Activated naive CD4-positive, alpha-beta T cell treated with anti-CD3 and anti-CD28 coated beads, Interleukin-2, amount 50 U/mL, for 24 hours (primary cell): ENCODE data around the gene THUMPD3.

Experiments
- H3K27ac Mint-ChIP-seq: one replicate; pipeline ENCODE4 v1.8.0; 2021; ENCODE audit warnings: mild to moderate bottlenecking, mixed read lengths
- H3K27me3 Mint-ChIP-seq: one replicate; pipeline ENCODE4 v1.8.0; 2021; ENCODE audit warnings: mixed read lengths
- H3K36me3 Mint-ChIP-seq: one replicate; pipeline ENCODE4 v1.8.0; 2021; ENCODE audit warnings: mixed read lengths
- H3K4me1 Mint-ChIP-seq: one replicate; pipeline ENCODE4 v1.8.0; 2021; ENCODE audit warnings: mixed read lengths
- H3K4me3 Mint-ChIP-seq: one replicate; pipeline ENCODE4 v1.8.0; 2021; ENCODE audit warnings: mild to moderate bottlenecking, mixed read lengths
- H3K9me3 Mint-ChIP-seq: one replicate; pipeline ENCODE4 v1.8.0; 2021; ENCODE audit warnings: mixed read lengths

Gene THUMPD3

DNA sequence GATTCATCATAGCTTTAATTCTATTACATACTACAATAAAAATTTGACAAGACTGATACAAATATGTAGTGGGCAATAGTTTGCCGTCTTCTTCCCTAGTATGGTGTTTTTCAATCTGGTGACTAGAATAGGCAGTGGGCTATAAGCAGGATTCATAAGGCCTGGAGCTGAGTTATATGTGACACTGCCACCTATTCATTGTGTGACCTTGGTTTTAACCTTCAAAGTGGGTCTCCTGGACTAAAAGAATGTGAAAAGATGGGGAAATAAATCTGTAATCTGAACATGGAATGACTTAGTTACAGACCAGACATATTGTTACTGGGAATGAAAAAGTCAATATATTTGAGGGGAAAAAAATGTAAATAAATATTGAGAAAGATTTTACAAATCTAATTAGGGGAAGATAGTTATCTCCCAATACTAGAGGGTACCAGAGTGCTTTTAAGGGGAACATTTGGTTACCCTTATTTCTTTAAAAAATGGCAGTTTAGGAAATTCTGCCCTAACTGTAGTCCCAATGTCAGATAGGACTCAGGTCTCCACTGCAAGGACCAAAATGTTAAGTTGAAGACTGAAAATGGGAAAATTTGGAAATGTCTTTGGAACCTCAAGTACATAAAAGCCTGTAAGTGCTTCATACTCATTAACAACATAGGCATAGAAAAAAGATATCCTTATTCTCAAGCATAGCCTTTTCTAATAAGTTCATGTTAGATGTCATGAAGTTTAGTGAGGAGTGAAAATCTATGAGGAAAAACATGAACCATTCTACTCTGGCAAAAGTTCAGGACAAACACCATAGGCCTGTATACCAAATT lies 23.9 kb downstream of the THUMPD3 start:
- H3K4me1 Mint-ChIP-seq, result peaks cover 50% of the 10 kb centered on the region
- H3K36me3 Mint-ChIP-seq, result peaks cover 22% of the 10 kb centered on the region
- H3K4me3 Mint-ChIP-seq, result peak overlapping the region; percentile 39
- peak overlapping the region; percentile 60 for H3K27ac Mint-ChIP-seq
- no peaks in the 10 kb centered on the region for H3K27me3 Mint-ChIP-seq
- no peaks in the 10 kb centered on the region for H3K9me3 Mint-ChIP-seq

DNA sequence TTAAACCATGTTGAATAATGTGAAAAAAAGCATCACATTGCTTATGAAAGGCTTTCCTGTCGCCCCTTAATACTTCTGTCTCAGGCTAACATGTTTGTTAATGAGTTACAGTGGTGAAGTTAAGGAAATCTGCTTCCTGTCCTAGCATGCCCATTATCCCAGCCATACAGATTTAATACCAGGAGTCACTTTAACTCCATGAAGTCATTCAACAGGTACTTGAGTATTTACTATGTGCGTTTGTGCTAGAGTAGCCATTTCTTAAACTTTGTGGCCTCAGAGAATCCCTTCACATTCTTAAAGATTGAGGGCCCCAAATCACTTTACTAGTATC lies 24.4 kb downstream of the THUMPD3 start:
- H3K36me3 Mint-ChIP-seq, result peaks cover 26% of the 10 kb centered on the region

DNA sequence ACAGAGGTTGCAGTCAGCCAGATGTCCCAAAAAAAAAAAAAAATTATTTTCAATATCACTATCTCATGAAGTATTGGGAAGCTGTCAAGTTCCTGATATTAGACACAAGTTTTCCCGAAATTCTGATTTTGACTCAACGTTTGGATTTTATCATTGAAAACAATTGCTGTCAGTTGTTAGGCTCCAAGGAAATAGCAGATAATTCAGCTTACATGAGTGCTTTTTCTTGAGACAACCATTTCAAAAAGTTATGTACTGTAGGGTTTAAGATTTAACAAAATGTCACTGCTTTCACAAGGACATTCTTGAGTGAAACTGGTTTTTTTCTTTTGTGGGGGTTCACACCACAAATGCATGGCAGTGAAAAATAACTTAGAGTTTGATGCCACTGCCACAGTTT lies 25.3 kb downstream of the THUMPD3 start:
- peaks cover 58% of the 10 kb centered on the region for H3K4me1 Mint-ChIP-seq
- no peaks in the 10 kb centered on the region for H3K9me3 Mint-ChIP-seq
- peaks cover 23% of the 10 kb centered on the region for H3K36me3 Mint-ChIP-seq
- H3K4me3 Mint-ChIP-seq, result no peak overlapping the region
- H3K27ac Mint-ChIP-seq, result no peak overlapping the region
- no peaks in the 10 kb centered on the region for H3K27me3 Mint-ChIP-seq

More for the DNA sequence above, 24.4 kb downstream of the THUMPD3 start:
- Mint-ChIP-seq H3K4me3 (no peak overlapping the region), H3K4me1 (peaks cover 53% of the 10 kb centered on the region), H3K27ac (no peak overlapping the region), H3K27me3 (no peaks in the 10 kb centered on the region), H3K9me3 (no peaks in the 10 kb centered on the region)

DNA sequence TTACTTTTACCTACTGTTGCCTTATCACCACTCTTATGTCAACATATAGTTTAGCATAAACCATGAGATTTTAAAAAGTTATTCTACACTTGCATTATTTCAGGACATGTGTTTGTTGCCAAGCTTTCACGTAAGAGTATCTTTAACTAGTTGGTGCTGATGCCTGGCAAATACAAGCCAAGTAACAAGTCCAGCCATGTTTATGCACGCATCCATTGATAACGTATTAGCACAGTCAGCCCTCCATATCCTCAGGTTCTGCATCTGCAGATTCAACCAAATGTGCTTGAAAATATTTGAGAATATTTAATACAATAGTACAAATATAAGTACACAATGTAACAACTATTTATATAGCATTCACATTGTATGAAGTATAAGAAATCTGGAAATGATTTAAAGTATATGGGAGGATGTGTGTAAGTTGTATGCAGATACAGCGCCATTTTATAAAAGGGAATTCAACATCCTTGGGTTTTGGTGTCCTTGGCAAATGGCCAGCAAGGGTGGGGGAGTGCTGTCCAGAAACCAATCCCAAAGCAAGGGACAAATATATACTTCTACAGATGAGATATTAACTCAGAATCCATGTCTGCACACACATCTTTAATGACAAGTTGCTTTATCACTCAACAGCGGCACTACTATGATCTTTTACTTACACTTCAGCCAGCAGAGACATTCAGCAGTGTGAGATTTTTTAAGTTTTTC lies 25.9 kb downstream of the THUMPD3 start:
- peaks cover 23% of the 10 kb centered on the region for H3K36me3 Mint-ChIP-seq
- H3K27ac Mint-ChIP-seq, result peak overlapping the region; percentile 35
- no peaks in the 10 kb centered on the region for H3K9me3 Mint-ChIP-seq
- H3K27me3 Mint-ChIP-seq, result no peaks in the 10 kb centered on the region
- H3K4me3 Mint-ChIP-seq, result peak overlapping the region; percentile 3
- peaks cover 63% of the 10 kb centered on the region for H3K4me1 Mint-ChIP-seq

DNA sequence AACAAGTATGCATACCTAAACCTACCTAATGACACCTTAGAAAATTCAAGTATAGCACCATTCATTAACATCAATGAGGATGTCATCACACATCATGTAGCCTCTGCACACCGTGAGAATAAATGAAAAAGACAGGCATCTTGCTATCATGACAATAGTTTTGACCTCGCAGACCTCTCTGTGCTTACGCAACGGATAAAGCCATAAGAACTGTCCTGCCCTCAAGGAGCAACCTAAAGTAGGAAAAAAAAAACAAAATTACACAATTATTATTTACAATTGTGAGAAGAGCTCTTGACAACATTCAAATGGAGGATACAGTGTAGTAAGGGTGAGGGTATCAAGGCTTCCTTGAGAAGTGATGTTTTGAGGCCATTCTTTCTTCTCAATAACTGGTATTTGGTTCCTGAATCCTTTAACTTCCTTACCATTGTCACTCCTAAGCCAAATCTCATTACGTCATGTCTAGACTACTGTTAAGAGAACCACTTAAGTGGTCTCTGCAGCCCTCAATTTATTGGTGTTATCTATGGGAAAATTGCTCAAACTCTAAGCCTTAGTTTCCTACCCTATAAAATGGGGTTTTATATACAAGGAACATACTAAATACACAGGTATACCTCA lies 27.5 kb downstream of the THUMPD3 start:
- Mint-ChIP-seq H3K27ac (no peak overlapping the region), H3K4me3 (no peak overlapping the region)

DNA sequence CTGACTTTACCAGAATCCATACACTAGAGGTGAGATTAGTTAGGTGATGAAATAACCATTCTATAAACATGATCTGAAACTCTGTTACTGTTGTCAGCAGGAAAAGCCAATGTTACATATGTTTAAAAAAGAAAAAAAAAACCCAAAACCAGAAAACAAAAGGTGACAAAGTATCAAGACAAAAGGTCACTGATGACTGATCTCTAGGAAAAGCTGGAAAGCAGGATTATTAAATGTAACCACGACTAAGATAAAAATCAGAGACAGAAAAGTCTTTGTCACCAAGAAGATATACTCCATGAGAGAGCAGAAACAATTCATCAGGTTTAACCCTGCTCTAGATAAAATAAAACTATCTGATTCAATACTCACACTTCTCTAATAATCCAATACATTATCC lies 29.2 kb downstream of the THUMPD3 start:
- Mint-ChIP-seq H3K27me3 (no peaks in the 10 kb centered on the region), H3K27ac (peak overlapping the region; percentile 65), H3K4me3 (peak overlapping the region; percentile 23), H3K9me3 (no peaks in the 10 kb centered on the region), H3K4me1 (peaks cover 70% of the 10 kb centered on the region), H3K36me3 (peaks cover 22% of the 10 kb centered on the region)

More for the DNA sequence above, 27.5 kb downstream of the THUMPD3 start:
- H3K9me3 Mint-ChIP-seq, result no peaks in the 10 kb centered on the region
- peaks cover 24% of the 10 kb centered on the region for H3K36me3 Mint-ChIP-seq
- H3K27me3 Mint-ChIP-seq, result no peaks in the 10 kb centered on the region
- H3K4me1 Mint-ChIP-seq, result peaks cover 76% of the 10 kb centered on the region

DNA sequence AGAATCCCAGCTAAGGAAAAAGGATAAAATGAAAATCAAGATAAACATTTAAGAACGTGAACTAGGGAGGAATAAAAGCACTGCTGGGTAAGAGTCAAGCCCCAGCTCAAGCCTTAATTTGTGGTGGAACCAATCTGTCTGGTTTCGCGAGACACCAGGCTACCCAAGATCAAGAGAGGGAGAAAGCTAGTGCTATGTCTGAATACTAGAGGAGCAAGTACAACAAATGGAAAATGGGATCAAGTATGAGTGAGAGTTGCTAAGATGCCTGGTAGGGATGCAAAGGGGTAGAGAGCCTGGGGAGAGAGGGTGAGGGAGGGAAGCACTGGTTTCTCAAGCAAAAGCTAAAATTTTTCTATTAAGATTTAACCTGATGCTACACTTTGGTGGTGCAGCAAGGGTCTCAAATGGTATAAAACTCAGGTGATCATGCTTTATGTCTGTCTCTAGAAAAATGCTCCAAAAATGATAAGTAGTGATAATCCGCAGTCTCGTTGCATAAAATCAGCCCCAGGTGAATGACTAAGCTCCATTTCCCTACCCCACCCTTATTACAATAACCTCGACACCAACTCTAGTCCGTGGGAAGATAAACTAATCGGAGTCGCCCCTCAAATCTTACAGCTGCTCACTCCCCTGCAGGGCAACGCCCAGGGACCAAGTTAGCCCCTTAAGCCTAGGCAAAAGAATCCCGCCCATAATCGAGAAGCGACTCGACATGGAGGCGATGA lies 32.9 kb downstream of the THUMPD3 start:
- Mint-ChIP-seq H3K27me3 (no peaks in the 10 kb centered on the region), H3K4me3 (peak overlapping the region; percentile 97), H3K27ac (peak overlapping the region; percentile 97), H3K36me3 (peaks cover 15% of the 10 kb centered on the region), H3K4me1 (peaks cover 72% of the 10 kb centered on the region), H3K9me3 (no peaks in the 10 kb centered on the region)

DNA sequence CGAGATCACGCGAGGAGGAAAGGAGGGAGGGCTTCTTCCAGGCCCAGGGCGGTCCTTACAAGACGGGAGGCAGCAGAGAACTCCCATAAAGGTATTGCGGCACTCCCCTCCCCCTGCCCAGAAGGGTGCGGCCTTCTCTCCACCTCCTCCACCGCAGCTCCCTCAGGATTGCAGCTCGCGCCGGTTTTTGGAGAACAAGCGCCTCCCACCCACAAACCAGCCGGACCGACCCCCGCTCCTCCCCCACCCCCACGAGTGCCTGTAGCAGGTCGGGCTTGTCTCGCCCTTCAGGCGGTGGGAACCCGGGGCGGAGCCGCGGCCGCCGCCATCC lies 33.4 kb downstream of the THUMPD3 start:
- H3K4me3 Mint-ChIP-seq, result peak overlapping the region; percentile 97
- no peaks in the 10 kb centered on the region for H3K9me3 Mint-ChIP-seq
- peaks cover 72% of the 10 kb centered on the region for H3K4me1 Mint-ChIP-seq
- peaks cover 15% of the 10 kb centered on the region for H3K36me3 Mint-ChIP-seq
- no peaks in the 10 kb centered on the region for H3K27me3 Mint-ChIP-seq
- H3K27ac Mint-ChIP-seq, result peak overlapping the region; percentile 97

DNA sequence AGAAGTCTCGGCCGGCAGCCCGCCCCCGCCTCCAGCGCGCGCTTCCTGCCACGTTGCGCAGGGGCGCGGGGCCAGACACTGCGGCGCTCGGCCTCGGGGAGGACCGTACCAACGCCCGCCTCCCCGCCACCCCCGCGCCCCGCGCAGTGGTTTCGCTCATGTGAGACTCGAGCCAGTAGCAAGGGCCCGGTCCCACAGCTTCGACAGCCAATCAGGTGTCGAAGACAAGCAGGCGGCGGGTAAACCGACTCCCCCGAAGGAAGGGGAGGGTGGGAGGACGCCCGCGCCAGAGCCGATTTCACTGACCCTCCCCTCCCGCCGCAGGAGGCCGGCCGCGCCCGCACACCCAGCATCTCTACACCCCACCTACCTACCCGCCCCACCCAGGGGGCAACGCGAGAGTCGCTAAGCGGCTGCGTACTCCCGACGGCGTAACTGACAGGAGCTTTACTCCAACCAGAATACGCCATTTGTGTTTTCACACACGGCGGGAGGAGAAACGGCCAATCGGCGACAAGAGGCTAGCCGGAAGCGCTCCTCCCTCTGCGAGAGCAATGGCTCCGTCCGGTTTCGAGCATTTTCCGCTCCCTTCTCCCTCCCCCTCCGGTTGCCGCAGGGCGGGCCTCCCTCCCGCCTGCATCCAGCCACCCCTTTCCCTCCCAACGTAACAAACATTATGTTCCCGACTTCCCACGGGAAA lies 33.9 kb downstream of the THUMPD3 start:
- H3K4me3 Mint-ChIP-seq, result peak overlapping the region; percentile 97
- H3K27ac Mint-ChIP-seq, result peak overlapping the region; percentile 98
- no peaks in the 10 kb centered on the region for H3K9me3 Mint-ChIP-seq
- peaks cover 72% of the 10 kb centered on the region for H3K4me1 Mint-ChIP-seq
- peaks cover 11% of the 10 kb centered on the region for H3K36me3 Mint-ChIP-seq
- H3K27me3 Mint-ChIP-seq, result no peaks in the 10 kb centered on the region

DNA sequence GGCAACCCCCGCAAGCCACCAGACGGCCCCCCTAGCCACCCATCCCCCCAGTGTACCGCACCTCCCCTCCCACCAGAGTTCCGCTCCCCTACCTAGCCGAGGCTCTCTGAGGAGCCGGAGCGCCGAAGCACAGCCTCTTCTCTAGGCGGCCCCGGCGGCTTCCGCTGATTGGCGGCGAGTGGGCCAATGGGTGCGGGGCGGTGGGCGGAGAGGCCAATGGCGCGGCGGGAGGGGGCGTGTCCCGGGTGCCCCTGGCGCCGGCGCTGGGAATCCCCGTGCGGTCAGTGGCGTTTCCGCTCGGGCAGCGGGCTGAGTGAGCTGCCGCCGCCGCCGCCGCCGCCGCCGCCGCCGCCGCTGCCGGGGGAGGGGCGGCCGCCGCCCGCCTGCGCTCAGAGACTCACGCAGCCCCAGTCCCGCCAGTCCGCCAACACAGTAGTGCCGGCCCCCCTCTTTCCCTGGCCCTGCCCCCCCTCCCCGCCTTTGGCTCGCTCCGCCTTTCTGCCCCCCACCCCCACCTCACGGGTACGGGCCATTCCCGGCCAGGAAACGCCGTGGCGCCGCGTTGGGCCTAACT lies 34.6 kb downstream of the THUMPD3 start, which contains the start of gene SETD5:
Gene SETD5 (plus strand): TSS at position 284 of the 574 bp plus-strand sequence. CDS start 31,324 bp downstream, outside the sequence.
- H3K27me3 Mint-ChIP-seq, result no peaks in the 10 kb centered on the region
- peaks cover 72% of the 10 kb centered on the region for H3K4me1 Mint-ChIP-seq
- H3K4me3 Mint-ChIP-seq, result peak within 1 kb of the TSS; percentile 97
- no peaks in the 10 kb centered on the region for H3K9me3 Mint-ChIP-seq
- H3K27ac Mint-ChIP-seq, result peak within 1 kb of the TSS; percentile 99
- peaks cover 8% of the 10 kb centered on the region for H3K36me3 Mint-ChIP-seq

DNA sequence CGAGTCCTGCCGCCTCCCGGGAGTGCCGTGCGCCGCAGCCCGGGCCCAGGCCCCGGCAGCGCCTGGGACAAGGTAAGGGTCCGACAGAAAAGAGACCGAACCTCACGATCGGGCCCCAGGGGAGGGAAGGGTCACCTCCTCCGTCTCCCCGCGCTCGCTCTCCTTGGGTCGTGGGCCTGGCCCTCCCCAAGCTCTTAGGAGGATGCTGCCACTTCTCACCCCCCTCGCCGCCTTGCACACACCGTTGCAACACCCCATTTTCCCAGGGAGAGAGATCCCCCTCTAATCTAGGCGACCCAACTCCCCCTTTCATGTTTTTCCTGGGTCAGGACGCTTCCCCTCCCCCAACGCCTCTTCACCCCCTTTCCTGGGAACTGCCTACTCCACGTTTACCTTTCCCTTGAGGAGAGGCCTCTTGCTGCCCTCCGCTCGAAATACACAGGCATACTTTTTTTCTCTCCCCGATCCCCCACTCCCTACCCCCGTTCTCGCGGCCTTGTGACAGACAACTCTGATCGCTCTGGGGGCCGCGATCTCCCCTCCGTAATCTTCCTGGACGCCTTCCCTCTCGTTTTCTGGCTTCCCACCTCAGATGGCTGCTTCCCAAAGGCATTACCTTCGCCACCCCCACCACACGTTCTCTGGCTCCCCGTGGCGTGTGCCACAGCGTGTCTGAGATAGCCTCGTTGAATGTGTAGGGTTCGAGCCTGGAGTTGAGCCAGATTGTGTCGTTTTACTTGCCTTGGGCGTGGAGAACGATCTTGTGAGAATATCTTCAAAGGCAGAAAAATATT lies 35.2 kb downstream of the THUMPD3 start:
- Mint-ChIP-seq H3K27me3 (no peaks in the 10 kb centered on the region), H3K4me1 (peaks cover 73% of the 10 kb centered on the region)

DNA sequence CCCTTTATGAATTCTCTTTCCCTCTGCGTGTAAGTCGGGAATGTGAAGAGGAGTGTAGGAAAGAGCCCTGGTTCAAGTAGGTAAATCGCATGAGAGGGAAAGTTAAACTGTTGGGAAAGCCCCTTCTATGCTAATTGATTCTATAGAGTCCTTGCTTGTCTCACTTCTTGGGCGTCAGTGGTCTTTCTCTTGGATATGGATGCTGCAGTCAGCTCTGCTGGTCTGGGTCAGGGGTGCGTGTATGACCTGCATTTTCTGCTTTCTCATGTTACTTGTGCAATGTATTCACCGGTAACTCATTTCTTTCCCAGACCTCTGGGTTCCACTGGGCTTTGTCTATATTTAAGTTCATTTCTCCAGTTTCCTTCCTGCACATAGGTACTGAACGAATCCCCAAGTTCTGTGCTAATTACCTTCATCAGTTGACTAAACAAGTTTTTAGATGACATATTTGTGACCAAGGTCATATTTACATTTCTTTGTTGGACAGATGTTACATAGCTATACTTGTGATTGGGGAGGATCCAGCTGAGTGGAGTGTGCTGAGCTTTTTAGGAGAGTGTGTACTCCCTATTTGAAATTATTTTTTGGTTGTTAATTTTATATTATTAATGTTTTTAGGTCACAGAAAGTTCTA lies 36.0 kb downstream of the THUMPD3 start:
- Mint-ChIP-seq H3K4me3 (peak overlapping the region; percentile 94), H3K9me3 (no peaks in the 10 kb centered on the region), H3K36me3 (peaks cover 8% of the 10 kb centered on the region), H3K27me3 (no peaks in the 10 kb centered on the region), H3K4me1 (peaks cover 73% of the 10 kb centered on the region), H3K27ac (peak overlapping the region; percentile 99)

More for the DNA sequence above, 35.2 kb downstream of the THUMPD3 start:
- peak overlapping the region; percentile 94 for H3K4me3 Mint-ChIP-seq
- H3K36me3 Mint-ChIP-seq, result peaks cover 8% of the 10 kb centered on the region
- H3K27ac Mint-ChIP-seq, result peak overlapping the region; percentile 99
- no peaks in the 10 kb centered on the region for H3K9me3 Mint-ChIP-seq

DNA sequence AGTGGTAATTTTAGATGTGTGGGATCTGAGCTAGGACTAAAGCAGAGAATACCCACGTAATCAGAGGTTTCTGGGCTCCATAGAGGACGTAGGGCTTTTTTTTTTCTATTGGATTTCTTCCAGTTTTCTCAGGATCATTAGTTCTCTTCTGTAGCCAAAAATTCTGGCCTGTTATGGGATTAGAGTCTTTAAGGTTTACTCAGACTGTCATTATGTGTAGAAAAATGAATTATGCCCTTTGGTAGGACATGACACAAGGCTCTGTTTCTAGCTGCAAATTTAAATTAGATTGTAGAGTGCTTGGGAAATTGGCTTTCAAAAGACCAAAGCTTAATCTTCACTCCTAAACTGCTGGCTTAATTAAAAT lies 36.5 kb downstream of the THUMPD3 start:
- Mint-ChIP-seq H3K4me3 (peak overlapping the region; percentile 94), H3K4me1 (peaks cover 72% of the 10 kb centered on the region), H3K27me3 (no peaks in the 10 kb centered on the region), H3K9me3 (no peaks in the 10 kb centered on the region), H3K27ac (peak overlapping the region; percentile 48), H3K36me3 (peaks cover 8% of the 10 kb centered on the region)

DNA sequence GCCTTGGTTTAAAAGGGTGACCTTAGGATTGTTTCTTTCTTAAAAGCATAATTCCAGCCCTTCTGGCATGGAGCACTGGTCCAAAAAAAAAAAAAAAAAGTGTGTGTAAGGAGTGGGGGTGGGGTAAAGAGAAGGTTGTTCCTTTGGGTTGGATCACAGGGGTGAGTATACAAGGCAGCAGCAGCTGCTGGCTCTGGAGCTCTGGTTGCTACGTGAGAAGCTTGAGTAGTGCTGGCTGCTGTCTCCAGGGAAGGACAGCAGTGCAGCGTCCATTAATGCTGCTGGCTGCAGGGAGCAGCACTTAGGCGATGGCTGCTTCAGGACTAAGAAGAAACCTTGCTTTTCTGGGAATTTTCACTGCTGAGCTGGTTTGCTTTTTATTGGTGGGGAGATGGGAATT lies 36.9 kb downstream of the THUMPD3 start:
- H3K27ac Mint-ChIP-seq, result peak overlapping the region; percentile 48
- H3K4me3 Mint-ChIP-seq, result peak overlapping the region; percentile 94
- no peaks in the 10 kb centered on the region for H3K9me3 Mint-ChIP-seq
- H3K36me3 Mint-ChIP-seq, result peaks cover 6% of the 10 kb centered on the region
- H3K27me3 Mint-ChIP-seq, result no peaks in the 10 kb centered on the region
- H3K4me1 Mint-ChIP-seq, result peaks cover 71% of the 10 kb centered on the region
